ENCODE results near the gene BEAN1.
"Not testable (repeated sequence)": the region's sequence is repeated elsewhere in the genome, so short reads cannot be mapped to it uniquely, and the experiment has no call there.

BEAN1 gene

GRCh38 chr16:66442502-66443268 lies 15.6 kb downstream of the BEAN1 start:
- DNase-seq = no peak

- DNase-seq = no peak
These were observed 16.2 kb downstream of the BEAN1 start for GRCh38 chr16:66443269-66443652.

- DNase-seq = no peak
These were observed 17.0 kb downstream of the BEAN1 start for GRCh38 chr16:66444049-66444481.

GRCh38 chr16:66446737-66447136 lies 19.6 kb downstream of the BEAN1 start:
- DNase-seq = no peak

- no peak for DNase-seq
These were observed 20.4 kb downstream of the BEAN1 start for GRCh38 chr16:66447491-66447890.

- DNase-seq = no peak
These were observed 24.5 kb downstream of the BEAN1 start for GRCh38 chr16:66451548-66451947.

GRCh38 chr16:66453230-66453629 lies 26.1 kb downstream of the BEAN1 start:
- DNase-seq = not testable (repeated sequence)

- no peak for DNase-seq
These were observed 27.7 kb downstream of the BEAN1 start for GRCh38 chr16:66454751-66455150.

- DNase-seq = no peak
These were observed 28.9 kb downstream of the BEAN1 start for GRCh38 chr16:66455970-66456369.

GRCh38 chr16:66457888-66458287 lies 30.8 kb downstream of the BEAN1 start:
- no peak for DNase-seq

- DNase-seq = no peak
These were observed 31.2 kb downstream of the BEAN1 start for GRCh38 chr16:66458292-66458691.

- DNase-seq = no peak
These were observed 31.8 kb downstream of the BEAN1 start for GRCh38 chr16:66458853-66459252.

GRCh38 chr16:66459878-66460277 lies 32.8 kb downstream of the BEAN1 start:
- peak; percentile 20 for DNase-seq

GRCh38 chr16:66460703-66461102 lies 33.6 kb downstream of the BEAN1 start:
- DNase-seq = no peak

- DNase-seq = no peak
These were observed 35.8 kb downstream of the BEAN1 start for GRCh38 chr16:66462912-66463311.

- DNase-seq = not testable (repeated sequence)
These were observed 38.9 kb downstream of the BEAN1 start for GRCh38 chr16:66465946-66466345.

- DNase-seq = not testable (repeated sequence)
These were observed 39.5 kb downstream of the BEAN1 start for GRCh38 chr16:66466636-66467035.

- DNase-seq = no peak
These were observed 40.5 kb downstream of the BEAN1 start for GRCh38 chr16:66467611-66468010.

- no peak for DNase-seq
These were observed 41.3 kb downstream of the BEAN1 start for GRCh38 chr16:66468321-66468965.

- no peak for DNase-seq
These were observed 42.3 kb downstream of the BEAN1 start for GRCh38 chr16:66469291-66469946.

- no peak for DNase-seq
These were observed 43.0 kb downstream of the BEAN1 start for GRCh38 chr16:66469947-66470546.

- DNase-seq = no peak
These were observed 43.5 kb downstream of the BEAN1 start for GRCh38 chr16:66470556-66470955.

GRCh38 chr16:66471264-66471663 lies 44.2 kb downstream of the BEAN1 start:
- DNase-seq = no peak
